NCI-H526 (cell line): Measurements from ENCODE around the gene ALKBH8.
"Not testable (repeated sequence)": the region's sequence is repeated elsewhere in the genome, so short reads cannot be mapped to it uniquely, and the experiment has no call there.

Source experiments
- DNase-seq, 2 experiments: peaks; one replicate each; lab custom pipeline; 2025; lab: John Stamatoyannopoulos, UW

The ALKBH8 gene, protein sequence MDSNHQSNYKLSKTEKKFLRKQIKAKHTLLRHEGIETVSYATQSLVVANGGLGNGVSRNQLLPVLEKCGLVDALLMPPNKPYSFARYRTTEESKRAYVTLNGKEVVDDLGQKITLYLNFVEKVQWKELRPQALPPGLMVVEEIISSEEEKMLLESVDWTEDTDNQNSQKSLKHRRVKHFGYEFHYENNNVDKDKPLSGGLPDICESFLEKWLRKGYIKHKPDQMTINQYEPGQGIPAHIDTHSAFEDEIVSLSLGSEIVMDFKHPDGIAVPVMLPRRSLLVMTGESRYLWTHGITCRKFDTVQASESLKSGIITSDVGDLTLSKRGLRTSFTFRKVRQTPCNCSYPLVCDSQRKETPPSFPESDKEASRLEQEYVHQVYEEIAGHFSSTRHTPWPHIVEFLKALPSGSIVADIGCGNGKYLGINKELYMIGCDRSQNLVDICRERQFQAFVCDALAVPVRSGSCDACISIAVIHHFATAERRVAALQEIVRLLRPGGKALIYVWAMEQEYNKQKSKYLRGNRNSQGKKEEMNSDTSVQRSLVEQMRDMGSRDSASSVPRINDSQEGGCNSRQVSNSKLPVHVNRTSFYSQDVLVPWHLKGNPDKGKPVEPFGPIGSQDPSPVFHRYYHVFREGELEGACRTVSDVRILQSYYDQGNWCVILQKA

DNA sequence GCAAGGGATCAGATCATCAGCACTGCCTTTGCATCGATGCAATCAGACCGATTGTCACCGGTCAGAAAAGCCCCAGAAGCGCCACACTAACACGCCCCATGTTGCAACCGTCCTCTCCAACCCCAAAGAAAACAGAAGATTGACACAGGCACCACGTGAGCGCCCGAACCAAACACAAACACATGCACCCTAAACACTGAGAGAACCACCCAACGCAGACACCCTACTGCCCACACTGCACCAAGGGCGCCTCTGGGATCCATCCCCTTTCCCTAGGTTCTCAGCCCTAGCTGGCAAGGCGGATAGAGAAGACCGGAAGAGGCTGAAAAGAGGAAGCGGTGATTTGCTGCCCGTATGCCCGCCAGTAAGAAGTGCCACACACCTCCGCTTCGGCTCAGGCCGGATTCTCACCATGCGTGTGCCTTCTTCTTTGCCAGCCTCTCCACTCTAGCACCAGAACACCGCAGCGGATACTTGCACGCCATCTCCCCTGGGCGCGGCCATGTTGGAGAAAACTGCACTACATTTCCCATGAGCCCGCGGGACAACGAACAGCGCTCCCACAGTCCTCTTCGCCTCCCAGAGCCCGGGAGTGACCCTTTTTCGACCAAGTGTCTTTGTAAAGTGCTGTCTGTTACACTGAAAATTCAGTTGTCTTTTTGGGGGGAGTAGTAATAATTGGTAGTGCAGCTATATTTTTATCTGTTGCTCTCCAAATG is at the start of gene ALKBH8:
Gene ALKBH8 (minus strand): TSS at position 517 of the 719 bp plus-strand sequence. CDS start 4,842 bp downstream, outside the sequence.
- DNase-seq = peak; percentile 90 to 96

DNA sequence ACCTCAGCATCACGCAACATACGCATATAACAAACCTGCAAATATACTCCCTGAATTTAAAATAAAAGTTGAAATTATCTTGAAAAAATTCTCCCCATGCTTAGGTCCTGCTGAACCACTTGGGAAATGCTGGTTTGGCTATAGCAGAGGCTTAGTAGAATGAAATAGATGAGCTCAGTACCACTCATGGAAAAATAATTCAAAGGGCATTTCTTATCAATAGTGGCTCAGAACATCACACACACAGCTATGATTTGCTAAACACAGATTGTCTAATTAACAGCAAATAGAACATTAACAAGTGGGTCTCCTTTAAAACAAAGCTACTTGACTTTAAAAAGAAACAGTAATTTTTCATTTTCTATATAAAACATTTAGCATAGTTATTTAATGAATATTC is 46.9 kb upstream of the ALKBH8 start:
- DNase-seq = no peak

DNA sequence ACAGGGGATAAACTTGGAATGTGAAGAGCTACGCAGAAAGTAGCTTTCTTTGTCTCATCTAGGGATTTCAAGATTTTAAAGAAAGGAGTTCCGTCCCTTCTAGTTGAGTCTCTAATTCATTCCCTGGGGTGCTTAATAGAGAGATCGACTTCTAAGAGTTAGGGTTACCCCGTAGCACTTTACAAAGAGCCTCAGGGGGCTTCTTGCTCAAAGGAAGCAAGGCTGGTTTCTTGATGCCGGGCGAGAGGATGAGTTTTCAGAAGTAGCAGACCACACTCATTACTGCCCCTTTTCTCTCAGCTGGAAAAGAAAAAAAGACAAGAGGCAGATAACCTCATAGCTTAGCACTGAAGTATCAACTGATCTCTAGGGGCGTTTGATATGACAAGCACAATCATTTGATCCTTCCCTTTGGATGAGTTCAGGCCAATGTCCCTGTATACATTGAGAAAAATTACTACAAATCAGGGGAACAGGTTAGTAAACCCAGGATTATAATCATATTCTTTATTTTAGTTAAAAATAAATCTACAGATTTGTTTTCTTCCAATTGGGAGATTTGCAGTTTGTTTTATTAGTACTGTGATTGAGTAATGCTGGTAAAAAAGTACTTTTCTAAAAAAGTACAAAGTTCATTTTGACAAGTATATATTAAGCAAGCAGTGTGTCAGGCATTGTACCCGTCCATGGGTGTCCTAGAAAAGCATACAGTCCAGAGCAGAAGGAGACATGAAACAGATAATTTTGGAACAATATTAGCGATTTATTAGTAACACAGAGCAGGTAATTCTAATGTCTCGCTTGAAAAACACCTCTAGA is 44.1 kb upstream of the ALKBH8 start:
- no peak for DNase-seq

DNA sequence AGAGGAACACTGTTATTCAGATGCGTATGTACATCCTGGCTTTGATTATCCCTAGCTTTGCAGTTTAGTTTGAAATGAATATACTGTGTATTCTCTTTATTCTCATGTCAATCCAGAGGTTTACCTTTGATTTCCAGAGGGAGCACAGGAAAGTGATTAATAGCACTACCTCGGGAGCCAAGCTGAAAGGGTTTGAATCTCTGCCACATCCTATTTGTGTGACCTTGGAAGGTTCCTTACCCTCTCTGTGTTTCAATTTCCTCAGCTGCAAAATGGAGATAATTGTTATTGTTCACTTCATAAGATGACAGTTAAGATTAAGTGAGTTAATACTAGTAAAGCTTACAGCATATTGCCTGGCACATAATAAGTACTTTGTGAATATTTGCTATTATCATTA is 43.3 kb upstream of the ALKBH8 start:
- DNase-seq = no peak

DNA sequence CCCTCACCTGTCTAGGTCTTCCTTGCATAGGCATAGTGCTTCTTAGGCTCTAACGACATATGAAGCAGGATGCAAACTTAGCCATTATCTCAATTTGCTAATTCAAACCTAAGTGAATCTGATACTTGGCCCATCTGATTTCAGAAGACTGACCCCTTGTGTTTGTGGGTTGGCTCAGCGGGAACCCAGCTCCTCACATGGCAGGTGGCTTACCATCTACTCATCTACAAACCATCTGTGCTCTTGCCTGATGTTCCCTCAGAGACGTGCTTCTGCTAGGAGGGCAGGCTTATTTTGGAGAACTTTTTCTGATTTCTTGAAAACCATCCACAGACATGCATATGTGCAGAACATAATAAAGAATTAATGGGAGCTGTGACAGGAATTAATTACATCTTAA is 40.6 kb upstream of the ALKBH8 start:
- DNase-seq = peak in 1 of 2 experiments; percentile 51

DNA sequence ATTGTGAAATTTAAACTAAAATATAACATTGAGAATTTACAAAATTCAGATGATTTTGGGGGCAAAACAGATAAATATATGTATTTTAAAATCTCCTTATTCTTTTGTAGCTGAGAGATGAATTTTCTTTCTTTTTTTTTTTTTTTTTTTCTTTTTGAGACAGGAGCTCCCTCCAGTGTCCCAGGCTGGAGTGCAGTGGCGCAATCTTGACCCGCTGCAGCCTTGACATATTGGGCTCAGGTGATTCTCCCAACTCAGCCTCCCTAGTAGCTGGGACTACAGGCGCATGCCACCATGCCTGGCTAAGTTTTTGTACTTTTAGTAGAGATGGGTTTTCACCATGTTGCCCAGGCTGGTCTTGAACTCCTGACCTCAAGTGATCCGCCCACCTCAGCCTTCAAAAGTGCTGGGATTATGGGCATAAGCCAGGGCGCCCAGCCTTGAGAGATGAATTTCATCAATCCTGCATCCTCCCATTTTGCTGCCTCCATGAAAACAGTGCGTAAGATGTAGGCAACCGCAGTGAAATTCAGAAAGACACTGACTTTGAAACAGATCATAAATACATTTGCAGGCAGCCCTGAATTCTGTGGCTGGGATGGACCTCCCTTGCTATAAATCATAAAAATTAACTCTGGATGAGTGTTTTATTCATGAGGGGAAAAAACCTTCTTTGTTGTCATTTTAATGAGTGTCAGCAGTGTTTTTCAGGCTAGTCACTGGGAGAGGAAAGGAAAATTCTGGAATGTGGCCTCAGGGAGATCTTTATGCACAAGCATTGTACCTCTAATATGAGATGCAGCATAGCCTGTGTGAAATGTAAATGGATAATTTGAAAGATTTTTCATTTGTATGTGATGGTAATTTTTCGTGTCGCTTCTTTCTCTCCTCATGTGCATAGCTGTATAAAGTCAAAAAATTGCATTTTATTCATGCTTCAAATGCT is 39.8 kb upstream of the ALKBH8 start:
- DNase-seq = no peak

DNA sequence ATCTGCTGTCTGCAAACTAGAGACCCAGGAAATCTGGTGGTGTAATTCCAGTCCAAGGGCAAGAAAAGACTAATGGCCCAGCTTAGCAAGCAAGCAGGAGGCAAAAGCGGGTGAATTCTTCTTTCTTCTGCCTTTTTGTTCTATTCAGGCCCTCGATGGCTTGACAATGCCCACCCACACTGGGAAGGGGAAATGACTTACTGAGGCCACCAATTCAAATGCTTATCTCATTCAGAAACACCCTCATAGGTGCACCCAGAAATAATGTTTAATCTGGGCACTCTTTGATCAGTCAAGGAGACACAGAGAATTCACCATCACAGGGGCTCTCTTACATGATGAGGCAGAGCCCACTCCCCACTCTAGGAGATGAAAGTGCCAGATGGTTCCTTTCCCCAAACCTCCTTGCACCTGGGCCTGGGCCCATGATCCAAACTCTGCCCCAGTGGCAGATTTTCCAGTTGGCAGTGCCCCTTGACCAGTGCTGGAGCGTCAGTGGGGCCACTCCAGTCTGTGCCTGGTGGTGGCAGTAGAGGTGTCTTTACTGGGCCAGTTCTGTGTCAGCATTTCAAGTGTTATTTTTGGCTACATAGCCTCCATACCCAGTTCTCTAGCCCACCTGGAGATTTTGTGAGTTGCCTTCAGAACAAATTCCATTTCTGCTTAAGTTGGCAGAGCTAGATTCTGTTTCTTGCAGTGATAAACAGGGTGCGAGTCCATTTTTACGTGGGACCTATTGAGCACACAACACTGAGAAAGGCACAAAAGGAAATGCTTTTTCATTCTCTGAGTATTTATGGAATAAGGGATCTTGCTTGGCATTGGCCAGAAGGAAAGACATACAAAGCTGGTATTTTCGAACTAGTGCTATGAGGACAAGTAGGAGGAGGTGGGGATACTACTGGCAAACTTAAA is 32.9 kb upstream of the ALKBH8 start:
- peak; percentile 37 to 73 for DNase-seq

DNA sequence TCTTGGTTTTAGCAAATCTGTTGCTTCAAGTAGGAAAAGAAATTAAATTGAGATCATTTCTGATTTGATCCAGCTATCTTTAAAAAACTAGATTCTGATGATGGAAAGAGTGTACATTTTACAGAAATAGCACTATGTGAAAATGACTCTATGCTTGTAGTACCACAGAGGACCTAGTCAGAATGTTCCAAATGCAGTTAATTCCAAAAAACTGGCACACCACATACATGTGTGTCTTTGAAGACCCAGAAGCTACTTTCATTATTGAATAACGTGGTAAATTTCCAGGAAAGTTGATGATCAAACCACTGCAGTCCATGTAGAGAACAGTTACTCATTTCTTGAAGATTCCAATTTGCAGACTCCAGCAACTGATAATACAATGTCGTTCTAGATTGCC is 29.2 kb upstream of the ALKBH8 start:
- no peak for DNase-seq

DNA sequence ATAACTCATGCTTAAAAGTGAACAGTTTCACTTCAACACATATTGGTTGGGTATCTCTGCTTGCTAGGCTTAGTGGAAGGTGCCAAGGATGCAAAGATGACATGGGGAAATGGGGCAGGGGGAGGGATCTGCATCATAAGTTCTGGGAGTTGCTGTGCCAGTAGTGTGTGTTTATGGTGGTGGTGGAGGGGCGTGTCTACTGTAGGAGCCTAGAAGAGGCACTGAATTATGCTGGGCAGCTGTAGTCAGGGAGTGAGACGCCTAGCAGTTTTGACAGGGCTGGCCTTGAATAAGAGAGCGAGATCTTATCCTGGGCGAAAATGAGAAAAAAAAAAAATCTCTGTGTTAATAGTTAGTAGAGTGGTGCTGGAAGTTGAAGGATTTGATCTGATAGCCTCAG is 28.4 kb upstream of the ALKBH8 start:
- DNase-seq = peak in 1 of 2 experiments; percentile 45

DNA sequence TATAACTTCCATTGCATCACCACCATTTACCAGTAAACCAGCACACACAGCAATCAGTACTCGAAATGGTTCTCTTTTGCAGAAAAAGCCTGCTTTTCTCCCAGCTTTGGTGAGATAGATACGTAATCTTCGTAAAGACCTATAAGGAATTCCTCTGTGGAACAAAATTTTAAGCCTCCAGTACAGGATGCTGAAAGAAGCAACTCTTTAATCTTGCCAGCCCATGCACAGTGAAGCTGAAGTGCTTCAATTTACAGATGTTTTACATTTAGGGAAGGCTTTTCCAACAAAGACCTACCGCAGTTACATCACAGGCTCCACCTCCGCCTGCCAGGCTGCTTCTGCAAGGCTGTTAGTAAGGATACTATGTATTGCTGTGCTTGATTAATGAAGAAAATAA is 27.3 kb upstream of the ALKBH8 start:
- no peak for DNase-seq

DNA sequence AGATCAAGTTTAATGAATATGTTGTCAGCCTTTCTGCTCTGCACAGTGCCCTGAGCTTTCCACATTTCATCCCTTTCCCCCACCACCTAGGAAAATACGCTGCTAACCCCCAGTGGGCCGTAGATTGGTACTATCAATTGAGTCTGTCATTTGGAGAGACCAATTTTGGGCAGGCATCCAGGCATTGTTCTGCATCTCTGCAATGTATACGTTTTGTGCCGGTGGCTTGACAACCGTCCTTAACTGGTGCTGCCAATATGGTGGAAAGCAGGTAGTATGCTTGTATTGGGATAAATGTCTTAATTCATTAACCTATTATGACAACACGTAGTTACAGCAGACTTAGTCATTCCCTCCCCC is 26.7 kb upstream of the ALKBH8 start:
- DNase-seq = no peak

DNA sequence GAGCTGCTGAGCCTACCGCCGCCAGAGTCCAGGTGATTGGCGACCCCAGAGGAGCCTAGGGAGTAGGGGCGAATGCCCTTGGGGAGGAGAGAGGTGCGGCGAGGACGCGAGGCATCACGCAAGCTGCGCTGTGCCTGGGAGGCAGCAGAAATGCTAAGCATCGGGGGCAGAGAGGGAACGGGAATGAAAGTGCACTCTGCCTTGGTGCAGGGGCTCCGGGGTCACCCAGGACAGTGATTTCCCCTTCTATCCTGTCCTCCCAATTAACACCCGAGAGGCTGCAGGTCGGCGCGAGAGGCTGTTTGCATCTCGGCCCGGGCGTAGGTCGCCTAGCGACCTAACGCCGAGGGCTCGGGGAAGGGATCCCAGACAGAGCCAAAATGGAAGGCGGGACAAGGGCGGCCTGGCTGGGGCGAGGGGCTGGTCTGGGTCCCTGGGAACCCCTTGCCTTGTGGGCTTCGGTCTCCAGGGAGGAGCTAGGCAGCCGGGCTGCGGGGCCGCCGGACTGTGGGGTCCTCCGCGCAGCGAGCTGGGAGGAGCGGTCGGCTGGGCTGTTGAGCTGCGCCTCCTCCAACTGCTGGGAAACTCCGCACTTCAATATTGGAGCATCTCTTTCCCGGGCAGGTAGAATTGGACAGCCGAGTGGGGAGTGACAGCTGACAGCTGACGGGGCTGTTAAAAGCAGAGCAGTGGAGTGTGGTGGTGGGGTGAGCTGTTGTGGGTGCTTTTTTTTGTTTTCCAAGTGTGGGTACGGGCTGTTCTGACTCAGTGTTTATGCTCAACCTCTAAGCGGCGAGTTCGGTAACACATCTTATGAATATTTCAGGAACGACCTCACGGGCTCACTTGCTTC is 26.1 kb upstream of the ALKBH8 start:
- peak; percentile 30 to 87 for DNase-seq

DNA sequence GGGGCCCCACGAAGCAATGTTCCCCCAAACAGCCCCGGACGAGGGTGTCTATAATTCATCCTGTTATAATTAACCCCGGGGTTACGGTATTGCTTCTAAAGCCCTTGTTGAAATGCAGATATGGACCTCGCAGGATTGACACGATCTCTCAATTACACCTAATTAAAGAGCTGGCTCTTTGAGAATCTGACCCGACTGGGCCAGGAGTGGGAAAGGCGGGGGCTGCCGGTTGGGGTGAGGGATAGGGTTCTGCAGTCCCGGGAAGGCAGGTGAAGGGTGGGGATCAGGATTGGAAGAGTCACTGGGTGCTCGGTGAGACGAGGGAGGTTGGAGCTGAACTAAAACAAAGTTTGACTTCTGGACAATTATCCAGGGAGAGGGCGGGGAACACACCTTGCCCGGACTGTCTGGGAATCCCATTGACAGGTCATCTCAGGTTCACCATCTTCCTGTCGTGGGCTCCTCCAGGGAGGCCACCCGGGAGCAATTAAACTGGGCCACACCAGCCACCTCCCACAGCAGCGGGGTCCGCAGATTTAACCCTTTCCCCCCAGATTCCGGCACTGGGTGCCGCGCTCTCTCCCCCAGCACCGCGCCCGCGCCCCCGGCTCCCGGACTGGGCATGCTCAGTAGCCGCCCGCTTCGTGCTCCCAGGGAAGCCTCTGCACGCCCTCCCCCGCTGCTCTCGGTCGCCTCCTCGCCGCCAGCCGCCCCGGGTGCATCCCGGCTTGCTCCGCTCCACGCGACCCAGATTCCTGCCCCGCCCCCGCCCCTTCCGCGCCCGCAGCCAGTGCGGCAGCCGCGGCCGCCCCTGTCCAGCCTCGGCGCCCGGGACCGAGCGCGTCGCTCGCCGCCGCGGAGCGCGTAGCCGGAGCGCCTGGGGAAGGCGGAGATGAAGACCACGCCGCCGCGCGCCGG is 25.2 kb upstream of the ALKBH8 start, which contains the start of gene ELMOD1:
Gene ELMOD1 (plus strand): TSS at position 688 of the 918 bp plus-strand sequence. CDS start 27,043 bp downstream, outside the sequence.
- peak; percentile 36 to 95 for DNase-seq

DNA sequence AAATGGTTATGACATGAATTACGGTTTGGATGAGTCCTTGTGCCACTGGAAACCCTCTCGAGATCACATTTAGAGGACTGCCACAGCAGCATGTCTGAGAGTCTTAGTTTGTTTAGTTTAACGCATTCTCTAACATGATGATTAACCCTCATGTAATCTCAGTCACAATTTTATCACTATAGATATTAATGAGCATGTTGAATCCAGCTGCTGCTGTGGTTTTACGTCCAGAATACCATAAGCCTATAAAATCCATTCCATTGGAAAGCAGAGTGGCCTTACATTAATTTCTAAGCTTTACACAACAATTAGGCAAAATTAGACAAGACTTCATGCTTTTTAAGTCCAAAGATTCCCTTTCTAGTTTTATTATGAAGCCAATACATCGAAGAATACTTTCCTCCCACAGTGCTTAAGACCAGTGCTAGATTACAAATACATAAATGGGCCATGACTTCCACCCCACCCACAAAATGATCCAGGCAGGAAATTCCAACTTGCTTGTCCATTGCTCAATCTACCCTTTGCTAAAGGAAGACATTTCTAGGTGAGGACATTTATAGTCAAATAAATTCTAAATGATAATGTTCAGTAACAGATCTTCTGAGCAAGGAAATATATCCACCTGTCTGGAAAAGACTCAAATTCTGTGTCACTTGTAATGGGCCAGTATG is 21.9 kb upstream of the ALKBH8 start:
- no peak for DNase-seq

DNA sequence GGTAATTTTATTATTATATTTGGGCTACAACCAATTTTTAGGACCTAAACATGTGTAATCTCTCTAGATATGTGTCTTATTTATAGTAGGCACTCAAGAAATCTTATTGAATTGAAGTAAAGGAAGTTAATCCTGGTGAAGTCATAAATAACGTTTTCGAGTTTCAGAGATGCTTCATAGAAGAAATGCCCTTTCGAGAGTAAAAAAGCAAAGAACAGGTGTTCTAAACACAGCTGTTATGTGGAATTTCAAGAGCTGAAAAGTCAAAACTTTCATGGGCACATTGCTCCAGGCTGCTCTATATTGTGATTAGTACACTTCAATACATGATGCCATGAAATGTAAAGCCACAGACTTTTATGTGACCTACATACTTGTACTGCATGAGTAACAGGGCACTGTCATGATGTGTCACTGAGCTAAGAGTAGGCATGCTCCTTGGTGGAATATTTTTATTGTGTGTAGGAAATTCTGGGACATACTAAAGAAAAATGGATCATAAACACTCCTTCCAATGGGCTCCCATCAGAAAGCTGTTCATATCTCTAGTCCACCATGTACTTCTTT is 18.2 kb upstream of the ALKBH8 start:
- no peak for DNase-seq

DNA sequence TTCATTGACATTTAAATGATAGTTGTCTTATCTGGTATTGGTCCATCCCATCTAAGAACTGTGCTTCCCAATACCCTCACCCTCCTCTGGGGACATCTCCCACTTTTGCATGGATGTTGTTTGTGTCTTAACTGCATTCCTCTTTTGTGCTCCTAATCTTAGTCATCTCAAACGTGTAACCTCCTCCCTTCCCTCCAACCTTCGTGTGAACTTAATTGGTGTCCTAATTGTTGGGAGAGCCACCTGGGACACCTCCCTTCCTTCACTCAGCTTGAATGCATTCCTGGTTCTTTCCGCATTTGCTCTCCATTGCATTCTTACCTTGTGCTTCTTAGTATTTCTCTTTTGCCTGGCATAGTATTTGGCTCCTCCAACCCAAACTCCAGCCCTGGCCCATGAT is 15.6 kb upstream of the ALKBH8 start:
- no peak for DNase-seq

DNA sequence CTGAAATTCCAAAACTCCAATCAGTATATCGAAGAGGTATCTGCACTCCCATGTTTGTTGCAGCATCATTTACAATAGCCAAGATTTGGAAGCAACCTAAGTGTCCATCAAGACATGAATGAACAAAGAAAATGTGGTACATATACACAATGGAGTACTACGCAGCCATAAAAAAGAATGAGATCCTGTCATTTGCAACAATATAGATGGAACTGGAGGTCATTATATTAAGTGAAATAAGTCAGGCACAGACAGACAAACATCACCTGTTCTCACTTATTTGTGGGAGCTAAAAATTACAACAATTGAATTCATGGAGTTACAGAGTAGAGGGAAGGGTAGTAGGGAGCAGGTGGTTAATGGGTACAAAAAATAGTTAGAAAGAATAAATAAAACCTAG is 13.6 kb upstream of the ALKBH8 start:
- DNase-seq = not testable (repeated sequence)
